HTR-8/SVneo (cell line): ENCODE results near the gene FBXO24.
"Not testable (repeated sequence)": the region's sequence is repeated elsewhere in the genome, so short reads cannot be mapped to it uniquely, and the experiment has no call there.

ENCODE experiments used
- DNase-seq: peaks from one replicate; pipeline ENCODE4 v3.0.0; 2011; ENCODE audit warnings: low spot score, mixed read lengths; ENCODE audit not compliant: insufficient read length
- FAIRE-seq: peaks from 2 replicates; lab custom pipeline; 2011; peaks lifted over from hg19 to GRCh38; lab: Jason Lieb, UNC

FBXO24 gene

DNA sequence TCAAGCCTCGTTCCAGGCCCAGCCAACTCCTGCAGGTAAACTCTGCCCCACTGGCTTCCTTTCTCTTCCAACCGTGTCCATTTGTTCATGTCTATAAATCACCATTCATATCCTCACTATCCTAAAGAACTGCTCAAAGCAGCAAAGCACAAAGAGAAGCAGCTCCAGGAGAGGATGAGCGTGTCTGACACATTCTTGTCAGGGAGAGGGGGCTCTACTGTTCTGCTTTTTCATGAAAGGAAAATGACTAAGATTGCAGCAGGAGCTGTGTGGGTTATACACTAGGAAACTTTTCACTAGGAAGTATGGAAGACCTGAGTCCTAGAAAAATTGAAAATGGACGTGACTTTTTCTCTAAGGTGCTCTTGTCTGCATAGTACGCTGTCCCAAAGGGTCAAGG lies 30.4 kb upstream of the FBXO24 start:
- FAIRE-seq (no peak), DNase-seq (no peak)

- no peak for DNase-seq
- FAIRE-seq = no peak
Observed at GRCh38 chr7:100556541-100556940, 29.6 kb upstream of the FBXO24 start.

- DNase-seq (no peak), FAIRE-seq (no peak)
Observed at GRCh38 chr7:100559127-100559526, 27.0 kb upstream of the FBXO24 start.

DNA sequence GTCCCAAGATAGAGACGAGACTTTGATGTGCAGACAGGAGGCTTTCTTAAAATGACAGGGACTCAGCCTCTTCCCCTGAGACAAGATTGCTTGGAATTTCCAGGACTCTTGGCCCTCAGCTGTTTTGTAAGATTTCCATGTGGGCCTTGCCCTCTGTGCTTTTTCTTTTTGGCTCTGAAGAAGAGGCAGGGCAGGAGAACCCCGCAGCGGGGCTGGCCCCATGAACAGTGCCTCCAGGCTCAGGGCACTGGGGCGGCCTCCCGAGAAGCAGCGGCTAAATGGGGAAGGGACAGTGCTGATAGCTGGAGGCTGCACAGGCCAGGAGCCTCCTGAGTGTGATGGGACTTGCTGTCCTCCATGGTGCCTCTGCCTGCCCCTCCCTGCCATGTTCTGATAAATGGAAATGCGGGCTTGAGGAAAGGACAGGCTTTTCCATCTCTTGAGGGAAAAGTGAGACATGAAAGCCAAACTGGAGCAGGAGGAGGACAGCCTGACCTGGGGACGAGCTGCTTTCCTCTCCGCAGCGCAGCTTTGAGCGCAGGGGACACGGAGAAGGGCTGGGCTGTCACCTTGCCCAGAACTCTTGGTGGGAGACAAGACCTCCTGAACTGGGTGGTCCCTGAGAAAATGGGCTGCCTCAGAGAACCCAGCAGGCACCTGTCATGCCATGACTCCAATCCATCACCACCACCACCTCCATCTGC lies 24.5 kb upstream of the FBXO24 start:
- no peak for FAIRE-seq
- DNase-seq = no peak

DNA sequence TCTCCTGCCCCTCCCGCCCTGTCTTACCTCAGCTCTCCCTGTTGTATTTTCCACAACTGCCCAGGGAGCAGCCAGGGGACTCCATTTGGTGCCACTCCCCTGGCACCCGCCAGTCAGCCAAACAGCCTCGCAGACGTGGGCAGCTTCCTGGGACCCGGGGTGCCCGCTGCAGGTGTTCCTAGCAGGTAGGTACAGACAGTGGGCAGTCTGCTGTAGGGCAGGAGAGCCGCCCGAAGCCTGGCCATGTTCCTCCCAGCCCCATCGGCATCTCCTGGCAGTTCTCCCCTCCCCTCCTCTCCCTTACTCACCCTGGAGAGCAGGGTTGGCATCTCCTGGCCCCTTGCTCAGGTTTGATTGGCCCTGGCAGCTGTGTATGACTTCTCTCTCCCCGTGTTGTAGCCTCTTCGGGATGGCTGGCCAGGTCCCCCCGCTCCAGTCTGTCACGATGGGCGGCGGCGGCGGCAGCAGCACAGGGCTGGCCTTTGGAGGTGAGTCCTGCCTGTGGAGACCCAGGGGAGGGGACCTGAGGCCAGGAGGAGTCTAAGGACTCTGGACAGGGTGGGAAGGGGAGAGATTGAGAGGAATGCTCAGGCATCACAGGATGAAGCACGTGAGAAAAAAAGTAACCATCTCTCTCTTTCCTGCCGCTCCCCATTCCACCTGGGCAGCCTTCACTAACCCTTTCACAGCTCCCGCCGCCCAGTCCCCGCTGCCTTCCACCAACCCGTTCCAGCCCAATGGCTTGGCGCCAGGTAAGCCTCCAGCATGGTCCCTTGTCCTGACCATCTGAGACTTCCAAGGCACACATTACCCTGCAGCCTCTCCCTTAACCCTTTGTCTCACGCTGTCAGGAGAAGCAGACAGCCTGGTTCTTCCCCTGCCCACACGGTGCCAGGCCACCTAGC lies 23.7 kb upstream of the FBXO24 start:
- no peak for FAIRE-seq
- DNase-seq = no peak

DNA sequence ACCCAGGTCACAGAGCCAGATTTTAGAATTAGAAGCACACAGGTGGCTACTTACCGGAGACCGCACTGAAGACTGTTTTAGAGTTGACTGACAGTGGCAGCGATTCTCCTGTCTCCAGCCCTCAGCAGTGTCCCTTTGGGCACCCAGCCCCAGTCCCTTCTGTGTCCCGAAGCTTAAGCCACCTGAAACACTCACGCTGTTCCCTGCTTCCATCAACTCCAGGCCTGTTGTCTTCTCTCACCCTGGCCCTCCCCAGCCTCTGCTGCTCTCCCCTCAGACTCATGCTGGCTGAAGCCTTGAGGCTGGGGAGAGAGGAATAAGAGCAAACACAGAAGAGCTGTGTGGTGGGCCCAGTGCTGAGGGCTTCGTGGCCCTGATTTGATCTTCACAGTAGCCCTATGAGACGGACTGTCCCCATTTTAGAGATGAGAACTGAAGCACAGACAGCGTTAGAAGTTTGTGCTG lies 23.0 kb upstream of the FBXO24 start:
- FAIRE-seq = no peak
- DNase-seq = no peak

DNA sequence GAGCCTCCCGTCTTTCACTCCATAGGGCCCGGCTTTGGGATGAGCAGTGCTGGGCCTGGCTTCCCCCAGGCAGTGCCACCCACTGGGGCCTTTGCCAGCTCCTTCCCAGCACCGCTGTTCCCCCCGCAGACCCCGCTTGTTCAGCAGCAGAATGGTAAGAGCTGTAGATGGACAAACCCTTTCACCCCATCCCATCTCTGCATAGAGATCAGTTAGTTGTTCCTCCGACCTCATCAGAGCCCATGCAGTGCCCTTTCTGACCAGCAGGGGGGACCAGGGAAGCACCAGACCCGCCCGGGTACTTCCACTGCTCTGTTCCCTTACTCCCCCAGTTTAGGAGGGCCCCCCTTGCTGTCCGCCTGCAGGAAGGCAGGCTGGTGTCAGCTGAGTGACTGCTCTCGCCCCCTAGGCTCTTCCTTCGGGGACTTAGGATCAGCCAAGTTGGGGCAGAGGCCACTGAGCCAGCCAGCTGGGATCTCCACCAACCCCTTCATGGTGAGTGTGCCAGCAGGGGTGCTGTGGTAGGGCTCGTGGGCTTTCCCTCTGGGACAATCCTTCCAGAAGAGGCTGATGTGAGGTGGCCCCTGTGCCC lies 22.2 kb upstream of the FBXO24 start:
- FAIRE-seq = no peak
- peak; percentile 70 for DNase-seq

GRCh38 chr7:100564405-100564804 lies 21.7 kb upstream of the FBXO24 start:
- FAIRE-seq = not testable (repeated sequence)

DNA sequence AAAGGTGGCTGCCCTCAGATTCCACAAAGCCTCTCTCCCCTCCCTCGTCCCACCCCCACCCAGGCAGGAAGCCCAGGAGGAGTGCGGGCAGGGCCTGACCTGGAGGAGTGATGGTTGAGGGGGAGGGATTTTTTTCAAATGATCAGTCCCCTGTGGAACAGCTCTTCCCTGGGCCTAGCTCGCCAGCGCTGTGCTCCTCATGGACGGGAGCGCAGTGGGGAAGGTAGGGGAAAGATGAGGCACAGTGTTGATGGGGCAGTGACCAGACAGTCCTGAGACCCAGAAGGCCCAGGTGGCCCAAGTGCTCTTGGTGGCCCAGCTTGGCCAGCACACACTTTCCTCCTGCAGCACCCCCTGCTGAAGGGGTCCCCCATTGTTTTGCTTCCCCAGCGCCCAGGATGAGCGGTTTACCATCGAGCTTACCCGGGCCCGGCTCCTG lies 21.0 kb upstream of the FBXO24 start:
- FAIRE-seq (no peak), DNase-seq (no peak)

More at GRCh38 chr7:100564405-100564804, 21.7 kb upstream of the FBXO24 start:
- DNase-seq = not testable (repeated sequence)

- FAIRE-seq (no peak), DNase-seq (no peak)
Observed at GRCh38 chr7:100566018-100566531, 20.1 kb upstream of the FBXO24 start.

DNA sequence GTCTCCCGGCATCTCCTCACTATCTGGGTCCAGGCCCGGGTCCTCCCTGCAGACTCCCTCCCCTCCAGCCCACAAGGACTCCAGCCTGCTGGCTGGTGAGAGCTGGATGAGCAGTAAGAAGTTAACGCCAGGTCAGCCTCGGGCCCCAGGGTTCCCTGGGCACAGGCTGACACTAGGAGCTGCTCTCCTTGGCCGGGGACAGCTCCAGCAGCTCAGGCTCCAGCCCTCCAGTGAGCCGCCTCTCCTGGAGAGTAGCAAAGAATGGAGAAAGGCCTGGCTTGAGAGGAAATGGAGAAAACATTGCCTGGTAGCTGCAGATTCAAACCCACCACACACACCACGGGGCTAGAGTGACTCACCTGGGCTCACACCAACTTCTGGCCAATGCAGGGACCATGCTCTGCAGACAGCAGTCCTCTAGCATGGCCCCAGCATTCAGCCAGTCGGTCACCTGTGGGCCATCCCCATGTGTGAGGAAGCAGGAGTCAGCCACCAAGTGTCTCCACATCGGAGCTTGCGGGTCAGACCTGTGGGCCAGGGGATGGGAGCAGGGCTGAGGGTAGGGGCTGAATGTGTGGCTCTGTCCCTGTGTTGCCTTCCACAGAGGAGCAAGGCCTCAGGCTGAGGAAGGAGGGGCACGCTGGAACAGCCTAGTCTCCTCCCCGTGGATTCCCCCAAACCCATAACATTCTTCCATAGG lies 18.9 kb upstream of the FBXO24 start:
- no peak for DNase-seq
- FAIRE-seq = no peak

DNA sequence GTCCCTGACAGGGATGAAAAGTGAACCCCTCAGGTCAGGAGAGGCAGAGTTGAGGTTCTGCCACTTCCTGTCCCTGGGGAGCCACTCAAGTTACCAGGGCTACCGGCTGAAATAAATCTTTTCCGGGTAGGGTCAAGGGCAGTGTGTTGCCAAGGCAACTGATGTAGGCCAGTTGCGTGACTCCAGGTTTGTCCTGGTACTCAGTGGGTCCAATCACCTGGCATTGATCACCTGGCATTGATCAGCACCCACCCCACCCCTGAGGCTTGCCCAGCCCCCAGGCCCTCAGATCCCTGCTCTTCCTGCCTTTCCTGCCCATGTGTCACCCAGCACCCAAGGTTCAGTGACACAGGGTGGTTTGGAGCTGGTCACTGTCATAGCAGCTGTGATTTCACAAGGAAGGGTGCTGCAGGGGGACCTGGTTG lies 18.4 kb upstream of the FBXO24 start:
- DNase-seq (no peak), FAIRE-seq (no peak)

DNA sequence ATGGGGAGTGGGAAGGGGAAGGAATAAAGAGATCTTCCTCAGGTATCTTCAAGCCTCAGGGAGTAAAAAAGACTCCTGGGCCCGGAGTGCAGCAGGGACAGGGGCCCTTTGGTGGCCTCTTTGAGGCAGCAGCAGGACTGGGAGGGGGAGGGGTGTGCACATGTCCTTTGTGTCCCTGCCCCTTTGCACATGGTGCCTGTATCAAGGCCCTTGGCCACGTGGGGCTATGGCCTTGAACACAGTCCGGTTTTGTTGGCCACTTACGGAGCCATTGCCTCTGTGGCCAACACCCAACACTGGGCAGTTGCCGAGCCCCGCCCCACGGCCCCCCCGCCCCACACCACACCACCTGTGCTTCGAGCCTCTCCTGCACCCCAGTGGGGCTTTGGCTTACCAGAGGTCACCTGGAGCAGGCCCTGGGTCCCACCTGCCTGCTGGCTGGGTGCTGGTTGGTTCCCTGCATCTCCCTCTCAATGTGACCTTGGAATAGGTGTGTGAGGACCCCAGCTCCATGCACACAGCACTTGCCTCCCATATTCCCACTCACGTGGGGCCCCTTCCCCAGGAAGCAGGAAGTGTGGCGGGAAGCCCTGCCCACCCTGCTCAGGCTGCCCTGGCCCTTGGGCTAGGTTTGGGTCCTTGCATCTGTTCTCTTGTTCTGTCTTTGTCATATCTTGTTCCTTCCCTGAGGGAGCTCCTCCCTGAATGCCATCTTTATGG lies 17.8 kb upstream of the FBXO24 start:
- no peak for FAIRE-seq
- no peak for DNase-seq

DNA sequence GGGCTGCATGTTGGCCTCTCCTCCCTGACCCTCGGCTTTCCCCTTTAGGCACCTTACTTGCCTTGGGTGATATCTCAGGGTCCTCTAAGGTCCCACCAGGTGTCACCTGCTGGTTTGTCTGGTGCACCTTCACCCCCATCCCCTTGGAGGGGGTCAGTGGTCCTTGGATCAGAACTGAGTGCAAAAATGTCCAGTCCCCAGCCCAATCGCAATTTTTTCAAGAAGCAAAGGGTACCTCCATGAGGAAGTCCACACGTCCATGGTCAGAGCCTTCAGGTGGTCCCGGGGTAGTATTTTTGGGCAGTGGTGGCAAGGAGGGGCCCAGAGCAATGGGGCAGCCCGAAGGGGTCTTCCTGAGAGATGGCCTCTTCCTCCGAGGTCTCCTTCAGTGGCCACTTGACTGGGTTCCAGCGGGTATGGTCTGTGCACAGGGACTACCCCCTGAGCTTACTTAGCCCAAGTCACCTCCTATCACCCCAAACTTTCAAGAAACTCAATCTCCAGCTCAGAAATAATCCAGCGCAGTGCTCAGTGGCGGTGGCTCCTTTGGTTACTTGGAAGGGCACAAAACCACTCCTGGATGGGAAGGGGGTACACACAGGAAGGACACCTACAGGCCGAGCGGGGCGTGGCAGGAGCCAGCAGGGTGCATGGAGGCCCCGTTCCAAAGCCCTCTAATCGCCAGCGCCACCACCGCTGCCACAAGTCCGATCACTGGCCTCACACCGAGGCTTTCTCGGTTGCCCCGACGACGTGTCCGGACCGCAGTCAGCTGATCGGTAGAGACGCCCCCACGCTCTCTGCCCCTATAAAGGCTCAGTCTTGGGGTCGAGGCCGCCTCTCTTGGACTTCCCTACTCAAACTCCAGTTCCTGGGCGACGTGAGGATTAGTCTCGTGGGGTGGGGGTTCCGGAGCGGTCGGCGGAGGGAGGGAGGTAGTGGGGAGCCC lies 17.0 kb upstream of the FBXO24 start:
- DNase-seq (no peak), FAIRE-seq (no peak)

DNA sequence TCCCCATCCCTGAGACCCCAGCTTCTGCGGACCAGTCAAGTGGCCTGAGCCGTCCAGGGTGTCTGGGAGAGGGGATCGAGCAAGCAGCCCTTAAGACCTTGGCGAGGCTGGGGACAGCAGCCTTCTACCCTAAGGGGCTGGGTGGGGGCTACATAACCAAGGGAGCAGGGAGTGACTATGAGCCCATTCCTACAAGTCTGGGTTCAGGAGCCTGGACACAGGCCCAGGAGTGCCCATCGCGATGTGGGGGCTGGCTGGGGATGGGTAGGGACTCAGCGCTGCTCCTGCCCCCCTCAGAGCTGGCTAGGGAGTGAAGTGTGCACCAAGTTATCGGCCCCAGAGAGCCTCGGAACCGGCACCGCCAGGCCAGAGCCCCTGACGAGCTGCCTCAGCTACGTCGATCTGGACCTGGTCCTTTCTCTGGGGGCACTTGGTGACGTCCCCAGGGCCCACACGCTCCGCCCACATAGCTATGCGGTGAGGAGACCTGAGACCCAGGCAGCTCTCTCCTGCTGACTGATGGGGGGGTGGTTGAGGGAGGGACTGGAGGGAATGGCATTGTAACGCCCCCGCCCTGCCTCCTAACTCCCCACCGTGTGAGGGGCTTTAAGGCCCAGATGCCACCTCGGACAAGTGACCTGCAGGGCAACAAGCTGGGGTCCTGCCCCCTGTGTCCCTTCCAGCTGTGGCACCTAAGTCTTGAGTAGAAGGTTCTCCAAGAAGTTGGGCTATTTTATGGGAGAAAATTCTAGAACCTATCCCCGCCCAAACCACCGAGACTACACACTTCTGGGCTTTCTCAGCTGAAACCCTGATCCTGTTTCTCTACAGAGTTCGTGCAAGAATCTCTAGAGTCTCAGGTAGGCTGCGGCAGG lies 14.9 kb upstream of the FBXO24 start:
- no peak for DNase-seq
- FAIRE-seq = no peak

GRCh38 chr7:100571829-100572116 lies 14.4 kb upstream of the FBXO24 start:
- no peak for FAIRE-seq

GRCh38 chr7:100572281-100572948 lies 13.7 kb upstream of the FBXO24 start:
- FAIRE-seq = no peak
- no peak for DNase-seq

More at GRCh38 chr7:100571829-100572116, 14.4 kb upstream of the FBXO24 start:
- no peak for DNase-seq
